Thoracic aorta (tissue), 2 donors: ENCODE results near the gene MB21D2. TPM values are rescaled to one million over a fixed set of nuclear protein-coding genes. Genes with fewer than 3 reads are reported as not detected.
"Not testable (repeated sequence)": the region's sequence is repeated elsewhere in the genome, so short reads cannot be mapped to it uniquely, and the experiment has no call there.

Source experiments
- ATAC-seq: fragments of 150-250 bp; one replicate; pipeline ENCODE4 v1.8.0; 2017; ENCODE audit warnings: low read depth; ENCODE audit not compliant: insufficient number of reproducible peaks, low FRiP score
- DNase-seq: peaks from one replicate; pipeline ENCODE4 v3.0.0-alpha.2; 2020; ENCODE audit warnings: low spot score
- H3K27ac ChIP-seq, 2 donors: fragments of 200-600 bp; sonication (generic); 1 replicate in 1 of 2; 2 replicates in 1 of 2; pipeline ENCODE4 v1.5.1; 2016; ENCODE audit warnings: mild to moderate bottlenecking in 2 of 2, moderate library complexity in 2 of 2
- H3K27me3 ChIP-seq: fragments of 200-600 bp; sonication (generic); replicated peaks from 2 replicates; pipeline ENCODE4 v1.6.0; 2016; ENCODE audit warnings: mild to moderate bottlenecking; ENCODE audit not compliant: insufficient read depth
- H3K36me3 ChIP-seq: fragments of 200-600 bp; sonication (generic); one replicate; pipeline ENCODE4 v1.5.1; 2016
- H3K4me1 ChIP-seq, 2 donors: fragments of 200-600 bp; sonication (generic); 1 replicate in 1 of 2; 2 replicates in 1 of 2; pipeline versions ENCODE4 v1.5.1 to v1.6.0; 2016; ENCODE audit warnings: low read depth in 2 of 2, mild to moderate bottlenecking in 1 of 2; ENCODE audit not compliant: control insufficient read depth in 1 of 2
- H3K4me3 ChIP-seq: fragments of 200-600 bp; sonication (generic); 2 replicates; pipeline ENCODE4 v1.5.1; 2016; ENCODE audit warnings: mild to moderate bottlenecking
- H3K9me3 ChIP-seq: fragments of 200-600 bp; sonication (generic); 2 replicates; pipeline ENCODE4 v1.5.1; 2016
- total RNA-seq, 2 donors: library from RNA; depleted of rRNA; stranded (reverse); fragments of >200 nt; gene quantifications; one replicate each; pipeline versions ENCODE4 v1.1.0 to v1.2.3, GENCODE V29; 2016
- TF ChIP-seq, protein P1 (sequence below): fragments of 200-600 bp; sonication (generic); IDR thresholded peaks from one replicate; pipeline ENCODE4 v1.5.1; 2019; ENCODE audit warnings: antibody characterized with exemption

MB21D2 gene
- total RNA-seq, 2 donors from 2014 or later: 4.9 to 6.4 TPM

DNA sequence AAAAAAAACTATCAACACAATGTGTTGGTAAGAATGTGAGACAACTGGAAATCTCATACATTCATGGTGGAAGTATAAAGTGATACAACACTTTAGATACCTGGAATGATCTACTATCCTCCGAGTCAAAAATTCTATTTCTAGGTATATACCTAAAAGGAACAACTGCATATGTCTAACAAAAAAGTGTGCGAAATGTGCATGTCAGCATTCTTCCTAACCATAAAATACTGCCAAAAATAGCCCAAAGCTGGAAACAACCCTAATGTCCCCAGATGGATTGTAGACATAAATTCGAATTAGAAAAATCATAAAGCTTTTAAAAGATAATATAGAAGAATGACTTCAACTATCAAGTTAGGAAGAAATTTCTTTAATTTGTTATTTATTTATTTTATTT, 139.1 kb downstream of the MB21D2 start:
- Histone ChIP-seq H3K27me3 (no peaks in the 10 kb centered on the region), H3K4me3 (no peak overlapping the region), H3K27ac (no peak overlapping the region), H3K4me1 (no peaks in the 10 kb centered on the region), H3K36me3 (no peaks in the 10 kb centered on the region), H3K9me3 (peaks cover 8% of the 10 kb centered on the region)
- TF ChIP-seq, protein P1, sequence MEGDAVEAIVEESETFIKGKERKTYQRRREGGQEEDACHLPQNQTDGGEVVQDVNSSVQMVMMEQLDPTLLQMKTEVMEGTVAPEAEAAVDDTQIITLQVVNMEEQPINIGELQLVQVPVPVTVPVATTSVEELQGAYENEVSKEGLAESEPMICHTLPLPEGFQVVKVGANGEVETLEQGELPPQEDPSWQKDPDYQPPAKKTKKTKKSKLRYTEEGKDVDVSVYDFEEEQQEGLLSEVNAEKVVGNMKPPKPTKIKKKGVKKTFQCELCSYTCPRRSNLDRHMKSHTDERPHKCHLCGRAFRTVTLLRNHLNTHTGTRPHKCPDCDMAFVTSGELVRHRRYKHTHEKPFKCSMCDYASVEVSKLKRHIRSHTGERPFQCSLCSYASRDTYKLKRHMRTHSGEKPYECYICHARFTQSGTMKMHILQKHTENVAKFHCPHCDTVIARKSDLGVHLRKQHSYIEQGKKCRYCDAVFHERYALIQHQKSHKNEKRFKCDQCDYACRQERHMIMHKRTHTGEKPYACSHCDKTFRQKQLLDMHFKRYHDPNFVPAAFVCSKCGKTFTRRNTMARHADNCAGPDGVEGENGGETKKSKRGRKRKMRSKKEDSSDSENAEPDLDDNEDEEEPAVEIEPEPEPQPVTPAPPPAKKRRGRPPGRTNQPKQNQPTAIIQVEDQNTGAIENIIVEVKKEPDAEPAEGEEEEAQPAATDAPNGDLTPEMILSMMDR: no peak
- DNase-seq (no peak), ATAC-seq (no peak)

DNA sequence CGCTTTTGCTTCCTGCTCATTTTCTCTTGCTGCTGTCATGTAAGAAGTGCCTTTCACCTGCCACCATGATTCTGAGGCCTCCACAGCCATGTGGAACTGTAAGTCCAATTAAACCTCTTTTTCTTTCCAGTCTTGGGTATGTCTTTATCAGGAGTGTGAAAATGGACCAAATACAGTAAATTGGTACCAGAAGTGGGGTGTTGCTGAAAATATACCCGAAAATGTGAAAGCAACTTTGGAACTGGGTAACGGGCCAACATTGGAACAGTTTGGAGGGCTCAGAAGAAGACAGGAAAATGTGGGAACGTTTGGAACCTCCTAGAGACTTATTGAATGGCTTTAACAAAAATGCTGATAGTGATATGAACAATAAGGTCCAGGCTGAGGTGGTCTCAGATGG, 143.3 kb downstream of the MB21D2 start:
- not testable (repeated sequence) for H3K27me3 ChIP-seq, H3K36me3 ChIP-seq, DNase-seq, H3K9me3 ChIP-seq, H3K4me3 ChIP-seq, ATAC-seq, H3K27ac ChIP-seq, H3K4me1 ChIP-seq

DNA sequence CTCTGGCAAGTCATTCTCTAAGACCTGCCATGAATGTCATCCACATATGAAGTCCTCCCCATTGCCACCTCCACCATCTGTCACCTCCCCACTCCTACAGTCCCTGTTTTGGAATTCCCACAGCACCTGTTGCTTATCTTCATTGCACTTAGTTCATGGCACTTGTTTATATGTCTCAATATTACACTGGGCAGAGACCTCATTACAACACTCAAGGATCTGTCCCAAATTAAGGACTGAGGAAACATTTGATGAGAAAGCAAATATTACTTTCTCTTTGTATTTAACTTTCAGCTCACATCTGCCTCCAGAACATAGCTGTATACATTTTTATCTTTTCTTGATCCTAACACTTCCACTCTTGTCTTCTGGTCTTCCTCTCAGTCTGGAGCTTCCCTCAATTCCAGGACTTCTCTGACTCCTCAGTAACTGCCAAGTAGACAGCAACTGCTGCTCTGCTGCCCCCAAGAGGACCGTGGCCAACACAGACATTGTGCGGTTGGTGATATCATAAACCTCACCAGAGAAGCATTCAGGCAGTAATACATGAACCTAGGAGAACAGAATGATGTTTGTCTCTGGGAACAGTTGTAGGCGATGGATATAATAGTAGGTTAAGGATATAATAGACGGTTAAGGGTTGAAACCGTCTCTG, 145.3 kb downstream of the MB21D2 start:
- ATAC-seq: no peak
- H3K4me3 ChIP-seq: no peak overlapping the region
- TF ChIP-seq, protein P1: no peak
- H3K9me3 ChIP-seq: peaks cover 8% of the 10 kb centered on the region
- H3K27me3 ChIP-seq: no peaks in the 10 kb centered on the region
- DNase-seq: no peak
- H3K36me3 ChIP-seq: no peaks in the 10 kb centered on the region
- H3K27ac ChIP-seq: no peak overlapping the region
- no peaks in the 10 kb centered on the region for H3K4me1 ChIP-seq

DNA sequence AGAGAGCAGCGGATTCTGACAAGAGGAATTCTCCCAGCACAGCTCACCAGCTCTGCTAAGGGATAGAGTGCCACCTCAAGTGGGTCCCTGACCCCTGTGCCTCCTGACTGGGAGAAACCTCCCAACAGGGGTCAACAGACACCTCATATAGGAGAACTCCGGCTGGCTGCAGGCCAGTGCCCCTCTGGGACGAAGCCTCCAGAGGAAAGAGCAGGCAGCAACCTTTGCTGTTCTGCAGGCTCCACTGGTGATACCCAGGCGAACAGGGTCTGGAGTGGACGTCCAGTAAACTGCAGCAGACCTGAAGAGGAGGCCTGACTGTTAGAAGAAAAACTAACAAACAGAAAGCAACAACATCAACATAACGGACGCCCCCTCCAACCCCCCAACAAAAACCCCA, 159.0 kb downstream of the MB21D2 start:
- Histone ChIP-seq H3K9me3 (no peaks in the 10 kb centered on the region), H3K36me3 (no peaks in the 10 kb centered on the region), H3K4me1 (no peaks in the 10 kb centered on the region), H3K27me3 (no peaks in the 10 kb centered on the region), H3K27ac (no peak overlapping the region), H3K4me3 (no peak overlapping the region)
- DNase-seq (no peak), ATAC-seq (no peak)
- TF ChIP-seq, protein P1: no peak

DNA sequence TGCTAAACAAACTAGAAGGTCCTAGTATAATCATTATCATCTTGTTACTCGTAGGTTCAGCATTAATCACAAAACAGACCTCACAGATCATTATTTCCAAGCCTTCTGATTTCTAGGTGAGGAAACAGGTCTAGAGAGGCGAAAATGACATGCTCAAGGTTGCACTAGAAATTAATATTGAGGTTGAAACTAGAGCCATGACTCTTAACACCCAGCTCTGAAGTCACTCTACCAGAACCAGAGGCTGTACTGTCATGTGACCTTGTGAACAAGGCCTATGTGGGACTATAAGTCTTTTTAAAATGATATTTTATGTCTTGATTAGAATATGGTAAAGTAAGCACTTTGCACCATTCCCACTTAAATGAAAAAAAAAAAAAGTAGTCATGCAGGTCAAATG, 166.5 kb downstream of the MB21D2 start:
- Histone ChIP-seq H3K27me3 (no peaks in the 10 kb centered on the region), H3K4me1 (no peaks in the 10 kb centered on the region), H3K9me3 (no peaks in the 10 kb centered on the region), H3K4me3 (no peak overlapping the region), H3K27ac (no peak overlapping the region), H3K36me3 (no peaks in the 10 kb centered on the region)
- DNase-seq (no peak), ATAC-seq (no peak)
- TF ChIP-seq, protein P1: no peak

DNA sequence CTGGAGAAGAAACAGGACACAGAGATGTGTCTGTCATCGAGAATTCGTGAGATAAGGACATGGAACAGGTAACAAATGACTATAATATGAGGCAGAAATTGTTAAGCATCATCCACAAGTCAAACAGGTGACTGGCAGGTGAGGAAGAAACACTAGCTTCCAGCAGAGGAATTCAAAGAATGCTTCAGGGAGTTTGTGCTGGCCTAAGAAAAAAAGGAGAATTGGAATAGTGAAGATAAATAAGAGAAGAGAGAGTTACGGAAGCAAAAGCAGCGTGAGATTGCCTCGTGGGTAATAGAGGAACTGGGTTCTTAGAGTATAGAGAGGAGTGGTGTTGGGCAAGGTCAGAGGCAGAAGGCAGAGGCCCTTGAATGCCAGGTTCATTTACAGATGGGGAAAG, 167.5 kb downstream of the MB21D2 start:
- Histone ChIP-seq H3K9me3 (no peaks in the 10 kb centered on the region), H3K4me3 (no peak overlapping the region), H3K27me3 (no peaks in the 10 kb centered on the region), H3K4me1 (no peaks in the 10 kb centered on the region), H3K36me3 (no peaks in the 10 kb centered on the region), H3K27ac (no peak overlapping the region)
- DNase-seq (no peak), ATAC-seq (no peak)
- TF ChIP-seq, protein P1: no peak
